Measurements from ENCODE around the gene FRMD5. TPM values are rescaled to one million over a fixed set of nuclear protein-coding genes. Genes with fewer than 3 reads are reported as not detected.
A peak's percentile ranks its signal among the peaks of the same experiment; 100 is the strongest.
"Not testable (repeated sequence)": the region's sequence is repeated elsewhere in the genome, so short reads cannot be mapped to it uniquely, and the experiment has no call there.

Gene FRMD5
- total RNA-seq, 1 donor from 2014 or later = 69.1 TPM

GRCh38 chr15:43881245-43881644, 313.8 kb downstream of the FRMD5 start:
- peak; percentile 65 for DNase-seq (ENCODE audit: low spot score)
- intact Hi-C loops (cut with DNase I) = no loop called here

GRCh38 chr15:43880406-43881194, 314.5 kb downstream of the FRMD5 start:
- intact Hi-C loops (cut with DNase I) = no loop called here
- DNase-seq (ENCODE audit: low spot score) = peak; percentile 71

GRCh38 chr15:43879386-43880355, 315.4 kb downstream of the FRMD5 start:
- DNase-seq (ENCODE audit: low spot score) = peak; percentile 76
- intact Hi-C loops (cut with DNase I) = loop anchor here (5.0 kb wide), 1 partner anchor 33 kb away; no protein-coding TSS in a partner anchor

GRCh38 chr15:43878446-43878845, 316.6 kb downstream of the FRMD5 start:
- intact Hi-C loops (cut with DNase I) = loop anchor here (5.0 kb wide), 1 partner anchor 34 kb away; no protein-coding TSS in a partner anchor
- no peak for DNase-seq (ENCODE audit: low spot score)

- DNase-seq (ENCODE audit: low spot score) = no peak
These were observed 317.7 kb downstream of the FRMD5 start for GRCh38 chr15:43877371-43877770.

GRCh38 chr15:43876872-43877271, 318.2 kb downstream of the FRMD5 start:
- intact Hi-C loops (cut with DNase I) = loop anchor here (1.0 to 5.0 kb wide), 2 partner anchors 17 to 35 kb away; no protein-coding TSS in a partner anchor
- no peak for DNase-seq (ENCODE audit: low spot score)

More at GRCh38 chr15:43877371-43877770, 317.7 kb downstream of the FRMD5 start:
- intact Hi-C loops (cut with DNase I) = loop anchor here (1.0 to 5.0 kb wide), 2 partner anchors 17 to 35 kb away; no protein-coding TSS in a partner anchor

- intact Hi-C loops (cut with DNase I) = loop anchor here (5.0 kb wide), 1 partner anchor 194 kb away; no protein-coding TSS in a partner anchor
- no peak for DNase-seq (ENCODE audit: low spot score)
These were observed 321.4 kb downstream of the FRMD5 start for GRCh38 chr15:43873651-43874050.

GRCh38 chr15:43872416-43873020, 322.6 kb downstream of the FRMD5 start:
- intact Hi-C loops (cut with DNase I) = loop anchor here (5.0 kb wide), 1 partner anchor 195 kb away; no protein-coding TSS in a partner anchor
- DNase-seq (ENCODE audit: low spot score) = no peak

- intact Hi-C loops (cut with DNase I) = loop anchor here (5.0 kb wide), 1 partner anchor 195 kb away; no protein-coding TSS in a partner anchor
These were observed 323.2 kb downstream of the FRMD5 start for GRCh38 chr15:43871835-43872234.

GRCh38 chr15:43868406-43868805, 326.7 kb downstream of the FRMD5 start:
- DNase-seq (ENCODE audit: low spot score) = no peak
- intact Hi-C loops (cut with DNase I) = no loop called here

More at GRCh38 chr15:43871835-43872234, 323.2 kb downstream of the FRMD5 start:
- no peak for DNase-seq (ENCODE audit: low spot score)

GRCh38 chr15:43867096-43867495, 328.0 kb downstream of the FRMD5 start:
- DNase-seq (ENCODE audit: low spot score) = no peak
- intact Hi-C loops (cut with DNase I) = no loop called here

- intact Hi-C loops (cut with DNase I); DNase-seq (ENCODE audit: low spot score): not testable (repeated sequence)
These were observed 328.4 kb downstream of the FRMD5 start for GRCh38 chr15:43866636-43867035.

- intact Hi-C loops (cut with DNase I) = no loop called here
- no peak for DNase-seq (ENCODE audit: low spot score)
These were observed 335.5 kb downstream of the FRMD5 start for GRCh38 chr15:43859546-43859945.

GRCh38 chr15:43854801-43855200, 340.3 kb downstream of the FRMD5 start:
- intact Hi-C loops (cut with DNase I) = no loop called here
- DNase-seq (ENCODE audit: low spot score) = no peak

- no peak for DNase-seq (ENCODE audit: low spot score)
- intact Hi-C loops (cut with DNase I) = no loop called here
These were observed 342.5 kb downstream of the FRMD5 start for GRCh38 chr15:43852607-43853006.

GRCh38 chr15:43851251-43851650, 343.8 kb downstream of the FRMD5 start:
- intact Hi-C loops (cut with DNase I) = no loop called here
- DNase-seq (ENCODE audit: low spot score) = no peak

- DNase-seq (ENCODE audit: low spot score) = no peak
- intact Hi-C loops (cut with DNase I) = no loop called here
These were observed 349.6 kb downstream of the FRMD5 start for GRCh38 chr15:43845421-43845820.

GRCh38 chr15:43832485-43832884, 362.6 kb downstream of the FRMD5 start:
- intact Hi-C loops (cut with DNase I); DNase-seq (ENCODE audit: low spot score): not testable (repeated sequence)

GRCh38 chr15:43831519-43832052, 363.5 kb downstream of the FRMD5 start:
- intact Hi-C loops (cut with DNase I); DNase-seq (ENCODE audit: low spot score): not testable (repeated sequence)

Measured in cardiac septum (tissue), 1 donor.